SIG-M5 treated with dmso at 0.1 percent for 504 hours (cell line): ENCODE results near the gene TUBB8.
"Not testable (repeated sequence)": the region's sequence is repeated elsewhere in the genome, so short reads cannot be mapped to it uniquely, and the experiment has no call there.

ENCODE experiments used
- DNase-seq: peaks from one replicate; lab custom pipeline; 2025; ENCODE audit not compliant: unreplicated experiment; lab: John Stamatoyannopoulos, UW

TUBB8 gene

DNA sequence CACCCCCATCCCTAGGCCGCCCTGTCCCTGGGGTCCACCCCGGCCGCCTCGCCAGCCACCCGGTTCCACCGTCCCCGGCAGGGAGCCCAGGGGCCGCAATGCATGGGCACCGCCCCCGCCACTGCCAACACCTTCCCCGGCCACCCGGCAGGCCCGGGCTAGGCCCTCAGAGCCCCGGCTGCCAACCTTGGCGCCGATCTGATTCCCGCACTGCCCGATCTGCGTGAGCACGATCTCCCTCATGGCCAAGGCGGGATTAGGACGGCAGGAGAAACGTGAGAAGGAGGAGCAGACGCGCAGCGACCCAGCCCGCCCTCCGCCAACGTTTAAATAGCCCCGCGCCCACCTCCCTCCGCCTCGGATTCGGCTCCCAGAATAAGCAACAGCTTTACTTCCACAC, at the start of gene TUBB8:
Gene TUBB8, minus strand, starts transcription at position 301 of the 400 bp plus-strand sequence. Its CDS starts 58 bp downstream, at position 243.
- DNase-seq = no peak

DNA sequence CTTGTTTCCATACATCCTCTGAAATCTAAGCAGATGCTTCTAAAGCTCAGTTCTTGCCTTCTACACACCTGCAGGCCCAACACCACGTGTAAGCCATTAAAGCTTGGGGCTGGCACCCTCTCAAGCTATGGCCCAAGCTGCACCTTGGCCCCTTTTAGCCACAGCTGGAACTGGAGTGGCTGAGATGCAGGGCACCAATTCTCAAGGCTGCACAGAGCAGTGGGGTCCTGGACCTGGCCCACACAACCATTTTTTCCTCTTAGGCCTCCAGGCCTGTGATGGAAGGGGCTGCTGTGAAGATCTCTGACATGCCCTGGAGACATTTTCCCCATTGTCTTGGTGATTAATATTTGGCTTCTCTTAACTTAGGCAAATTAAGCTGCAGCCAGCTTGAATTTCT, 47.4 kb upstream of the TUBB8 start:
- no peak for DNase-seq

DNA sequence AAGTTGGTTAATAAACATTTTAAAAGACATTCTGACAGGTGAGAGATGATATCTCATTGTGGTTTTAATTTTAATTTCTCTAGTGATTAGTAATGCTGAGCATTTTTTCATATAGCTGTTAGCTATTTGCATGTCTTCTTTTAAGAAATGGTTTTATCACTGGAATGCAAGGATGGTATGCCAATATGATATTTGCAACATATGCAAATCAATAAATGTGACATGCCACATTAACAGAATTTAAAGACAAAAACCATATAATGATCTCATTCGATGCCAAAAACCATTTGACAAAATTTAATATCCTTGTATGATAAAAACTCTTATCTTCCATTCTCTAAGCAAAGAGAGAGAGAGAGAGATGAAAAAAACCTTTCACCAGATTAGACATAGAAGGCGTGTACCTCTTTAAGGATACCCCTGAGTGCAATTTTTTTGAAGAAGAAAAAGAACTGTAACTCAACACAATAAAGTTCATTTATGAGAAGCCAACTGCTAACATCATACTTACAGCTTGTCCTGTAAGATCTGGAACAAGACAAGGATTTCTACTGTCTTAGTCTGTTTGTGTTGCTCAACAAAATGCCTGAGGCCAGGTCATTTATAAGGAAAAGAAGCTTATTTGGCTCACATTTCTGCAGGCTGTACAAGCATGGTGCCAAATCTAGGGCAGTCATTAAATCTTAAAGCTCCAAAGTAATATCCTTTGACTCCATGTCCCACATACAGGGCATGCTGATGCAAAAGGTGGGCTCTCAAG, 46.4 kb upstream of the TUBB8 start:
- no peak for DNase-seq

DNA sequence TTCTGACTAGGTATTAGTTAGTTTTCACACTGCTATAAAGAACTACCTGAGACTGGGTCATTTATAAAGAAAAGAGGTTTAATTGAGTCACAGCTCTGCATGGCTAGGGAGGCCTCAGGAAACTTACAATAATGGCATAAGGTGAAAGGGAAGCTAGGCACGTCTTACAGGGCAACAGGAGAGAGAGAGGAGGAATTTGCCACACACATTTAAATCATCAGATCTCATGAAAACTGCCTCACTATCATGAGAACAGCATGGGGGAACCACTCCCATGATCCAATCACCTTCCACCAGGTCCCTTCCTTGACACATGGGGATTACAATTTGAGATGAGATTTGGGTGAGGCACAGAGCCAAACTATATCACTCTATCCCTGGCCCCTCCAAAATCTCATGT, 45.5 kb upstream of the TUBB8 start:
- no peak for DNase-seq

DNA sequence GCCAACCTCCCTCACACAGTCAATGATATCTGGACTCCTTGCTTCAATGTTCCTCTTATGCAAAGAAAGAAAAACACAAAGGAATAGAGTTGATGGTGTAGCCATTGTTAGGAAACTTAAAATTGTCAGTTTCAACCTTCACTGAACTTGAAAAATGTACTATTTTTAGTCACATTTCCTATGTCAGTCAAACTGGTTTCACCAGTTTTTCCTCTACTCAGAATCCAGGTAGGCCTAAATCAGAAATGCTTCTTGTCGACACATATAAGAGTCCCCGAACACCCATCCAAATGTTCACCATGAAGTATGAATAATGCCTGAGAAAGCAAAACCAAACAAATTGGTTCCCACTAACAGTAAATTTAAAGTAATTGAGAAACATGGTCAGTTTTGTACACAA, 43.8 kb upstream of the TUBB8 start:
- DNase-seq = peak; percentile 26

DNA sequence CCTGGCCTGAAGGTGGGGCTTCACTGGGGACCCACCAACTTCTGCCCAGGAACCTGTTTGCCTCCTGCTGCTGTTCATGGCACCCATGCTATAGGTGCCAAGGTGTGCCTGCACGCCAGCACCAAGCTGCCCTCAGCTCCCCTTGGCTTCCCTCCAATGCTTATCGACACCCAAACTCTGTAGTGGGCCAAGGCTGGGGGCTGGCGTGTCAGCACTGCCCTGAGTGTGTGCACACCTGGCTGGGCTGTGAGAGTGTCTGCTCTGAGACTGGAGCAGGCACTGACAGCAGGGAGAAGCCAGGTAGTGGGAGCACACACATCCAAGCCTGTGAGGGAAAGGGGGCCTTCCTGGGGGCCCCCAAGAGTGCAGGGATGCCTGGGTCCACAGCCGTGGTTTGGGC, 43.1 kb upstream of the TUBB8 start:
- no peak for DNase-seq

DNA sequence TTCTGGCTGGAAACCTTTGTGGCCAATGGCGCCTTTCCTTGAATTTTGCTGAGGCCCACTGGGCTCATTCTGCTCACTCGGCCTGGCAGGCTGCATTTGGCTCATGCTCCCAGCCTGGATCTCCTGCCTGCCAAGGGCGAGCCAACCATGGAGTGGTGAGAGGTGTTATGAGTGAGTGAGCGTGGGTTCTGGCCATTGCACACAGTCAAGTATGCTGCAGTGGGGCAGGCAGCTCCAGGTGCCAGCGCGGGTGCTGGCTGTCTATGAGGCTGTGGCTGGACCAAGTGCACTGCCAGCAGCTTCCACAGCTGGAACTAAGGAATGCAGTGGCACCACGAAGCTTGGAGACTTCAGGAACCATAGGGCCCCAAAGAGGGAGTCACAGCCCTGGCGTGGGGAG, 42.2 kb upstream of the TUBB8 start:
- DNase-seq = no peak

DNA sequence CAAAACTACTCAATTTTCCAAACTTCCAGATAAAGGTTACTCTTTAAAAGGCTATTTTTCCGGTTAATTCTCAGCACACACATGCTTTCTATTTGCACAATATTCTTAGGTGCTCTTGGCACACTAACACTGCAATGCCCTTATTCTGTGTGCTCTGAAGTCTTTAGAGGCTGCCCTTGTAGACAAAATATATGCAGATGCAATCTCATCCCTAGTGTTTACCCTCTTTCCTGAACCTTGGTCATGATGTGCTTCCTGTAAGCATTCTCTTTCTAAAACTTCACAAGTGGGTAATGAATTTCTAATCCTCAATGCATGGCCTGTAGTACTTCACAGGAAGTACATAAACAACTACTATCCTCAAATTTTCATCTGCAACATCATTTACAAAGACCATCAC, 41.1 kb upstream of the TUBB8 start:
- DNase-seq = no peak

DNA sequence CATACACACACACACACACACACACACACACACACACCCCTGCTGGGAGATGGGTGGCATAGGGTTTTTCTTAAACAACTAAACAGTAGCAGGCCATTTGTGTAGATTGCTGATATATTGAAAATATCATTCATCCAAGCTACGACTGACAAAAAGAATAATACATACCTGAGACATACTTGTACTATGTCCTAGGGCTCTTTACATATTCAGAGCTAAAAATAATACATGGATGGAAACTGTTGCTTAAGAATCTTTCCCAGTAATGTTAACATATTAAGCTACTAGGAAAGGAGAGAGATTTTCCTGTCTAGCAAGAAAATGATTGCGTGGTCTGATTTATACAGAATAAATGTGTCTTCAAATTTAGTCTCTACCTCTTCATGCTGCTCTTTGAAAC, 40.2 kb upstream of the TUBB8 start:
- no peak for DNase-seq

DNA sequence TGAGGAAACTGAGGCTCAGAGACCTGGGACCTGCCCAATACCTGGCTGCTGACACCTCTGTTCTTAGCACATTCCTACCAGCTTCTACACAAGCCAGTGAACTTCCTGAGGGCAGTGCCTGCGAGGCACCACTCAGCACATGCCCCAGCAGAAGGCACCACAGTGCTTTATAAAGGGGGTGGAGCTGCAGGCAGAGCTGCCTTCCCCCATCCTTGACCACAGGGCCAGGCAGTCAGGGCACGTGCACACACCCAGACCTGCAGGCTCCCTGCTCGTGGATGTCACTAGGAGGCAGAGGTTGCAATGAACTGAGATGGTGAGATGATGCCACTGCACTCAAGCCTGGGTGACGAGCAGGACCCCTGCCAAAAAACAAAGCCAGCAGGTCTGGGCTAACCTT, 39.2 kb upstream of the TUBB8 start:
- DNase-seq = no peak

DNA sequence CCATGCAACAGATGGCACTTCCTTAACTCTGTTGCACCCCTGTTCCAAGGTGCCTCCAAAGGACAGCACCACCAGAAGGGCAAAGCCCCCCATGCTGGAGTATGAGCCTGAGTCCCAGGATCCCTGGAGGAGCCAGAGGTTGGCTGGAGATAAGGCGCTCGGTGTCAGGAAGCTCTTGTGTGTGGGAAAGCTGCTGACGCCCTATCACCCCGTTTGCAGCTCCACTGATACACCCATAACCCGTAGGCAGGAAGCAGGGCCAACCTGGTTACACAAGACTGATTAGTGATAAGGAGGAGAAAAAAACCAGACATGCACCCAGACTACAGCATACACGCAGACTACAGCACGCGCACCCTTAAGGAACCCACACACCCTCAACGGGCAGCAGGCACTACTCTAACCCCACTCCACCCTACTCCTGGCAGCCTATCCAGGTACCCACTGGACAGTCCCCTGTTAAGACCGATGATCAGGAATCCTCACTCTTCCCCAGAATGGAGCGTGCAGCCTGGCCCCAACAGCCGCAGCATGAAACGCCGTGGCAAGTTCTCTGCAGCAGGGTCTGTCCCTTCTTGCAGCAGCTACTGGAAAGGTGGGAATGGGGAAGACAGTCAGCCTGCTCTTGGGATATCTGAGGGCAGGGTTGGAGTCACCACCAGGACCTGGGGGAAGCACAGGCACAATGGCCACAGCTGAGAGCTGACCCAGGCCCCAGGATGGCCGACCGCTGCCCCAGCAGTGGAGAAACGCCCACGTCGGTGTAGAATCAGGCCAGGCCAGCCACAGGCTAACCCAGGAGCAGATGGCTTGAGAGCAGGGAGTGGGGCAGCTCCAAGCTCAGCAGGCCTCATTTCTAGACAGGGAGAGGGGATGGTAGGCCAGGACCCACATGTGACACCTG, 38.3 kb upstream of the TUBB8 start:
- DNase-seq = no peak

DNA sequence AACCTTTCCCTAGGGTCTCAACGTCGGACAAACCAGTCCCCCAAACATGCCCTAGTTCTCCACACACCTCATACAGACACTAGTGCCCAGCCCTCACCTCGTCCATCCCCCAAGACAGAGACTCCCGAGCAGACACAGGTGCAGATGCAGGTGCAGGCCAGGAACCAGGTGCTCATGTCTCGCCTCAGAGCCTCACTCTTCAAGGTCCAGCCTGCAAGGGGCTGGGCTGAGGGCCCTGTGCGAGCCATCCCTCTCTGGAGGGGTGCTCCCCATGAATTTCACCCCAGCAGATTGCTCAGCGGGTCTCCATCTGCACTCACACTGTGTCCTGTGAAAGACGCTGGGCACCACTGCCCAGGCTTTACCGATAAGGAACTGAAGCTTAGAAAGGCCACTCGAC, 36.9 kb upstream of the TUBB8 start:
- no peak for DNase-seq

DNA sequence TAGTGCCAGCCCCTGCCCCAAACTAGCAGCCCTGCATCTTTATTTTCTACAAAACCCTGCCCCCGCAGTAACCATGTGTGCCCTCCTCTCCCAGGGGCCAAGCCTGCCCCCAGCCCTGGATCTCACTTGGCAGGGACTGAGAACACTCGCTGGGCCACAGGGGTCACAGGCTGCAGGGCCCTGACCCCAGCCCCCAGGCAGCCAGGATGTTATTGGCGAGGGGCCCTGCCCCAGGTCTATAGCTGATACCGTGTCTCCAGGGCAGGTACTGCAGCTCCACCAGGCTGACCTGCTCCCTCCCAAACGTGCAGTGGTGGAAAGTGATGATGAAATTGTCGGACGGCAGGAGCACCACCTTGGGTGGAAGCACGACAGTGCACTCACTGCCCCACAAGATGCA, 35.9 kb upstream of the TUBB8 start:
- DNase-seq = no peak

DNA sequence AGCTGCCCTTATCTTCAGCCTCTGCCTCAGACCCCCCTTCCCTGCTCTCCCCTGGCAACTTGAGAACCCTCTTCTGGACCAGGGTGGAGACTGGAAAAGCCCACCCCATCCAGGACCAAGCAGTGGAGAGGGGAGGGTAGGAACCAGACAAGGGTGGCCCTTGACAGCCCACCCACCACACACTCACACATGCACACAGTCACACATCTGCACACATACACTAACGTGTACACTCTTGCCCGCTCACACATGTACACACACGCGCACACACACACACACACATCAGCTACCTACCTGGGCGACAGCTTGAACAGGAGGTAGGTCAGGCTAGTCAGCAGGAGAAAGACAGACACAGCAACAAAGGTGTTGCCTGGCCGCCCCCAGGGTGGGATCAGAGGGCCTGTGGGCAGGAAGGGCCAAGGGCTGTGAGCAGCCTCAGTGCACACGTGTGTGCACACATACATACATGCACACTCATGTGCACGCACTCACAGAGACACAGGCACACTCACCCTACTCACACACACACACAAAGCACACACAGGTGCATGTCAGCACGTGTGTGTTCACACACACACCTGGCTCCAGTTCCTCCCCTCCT, 34.9 kb upstream of the TUBB8 start:
- DNase-seq = no peak

DNA sequence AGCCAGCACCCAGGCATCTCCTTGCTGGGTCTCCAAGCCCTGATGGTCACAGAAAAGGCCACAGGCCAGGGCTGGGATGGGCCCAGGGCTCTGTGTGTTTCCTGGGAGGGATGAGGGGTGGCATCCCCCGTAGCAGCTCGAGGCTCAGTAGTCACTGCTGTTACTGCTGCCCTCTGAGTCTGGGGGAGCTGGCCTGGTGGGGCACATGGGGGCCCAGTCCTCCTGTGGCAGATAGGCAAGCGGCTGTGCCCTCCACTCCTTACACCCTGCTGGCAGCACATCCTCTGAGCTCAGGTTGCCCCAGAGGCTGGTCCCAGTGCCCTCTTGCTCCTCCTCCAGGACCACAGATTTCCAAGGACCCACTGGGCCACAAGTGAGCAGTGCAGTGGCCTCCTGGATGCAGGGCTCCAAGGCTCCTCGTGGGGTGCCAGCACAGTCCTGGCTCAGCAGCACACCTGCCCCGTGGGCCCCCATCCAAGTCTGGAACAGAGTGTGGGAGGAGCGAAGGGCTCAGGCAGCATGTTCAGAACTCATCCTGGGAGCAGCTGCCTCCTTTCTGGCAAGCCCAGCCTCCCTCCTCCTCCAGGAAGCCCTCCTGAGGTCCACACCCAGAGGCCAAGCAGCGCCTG, 31.5 kb upstream of the TUBB8 start:
- DNase-seq = no peak

DNA sequence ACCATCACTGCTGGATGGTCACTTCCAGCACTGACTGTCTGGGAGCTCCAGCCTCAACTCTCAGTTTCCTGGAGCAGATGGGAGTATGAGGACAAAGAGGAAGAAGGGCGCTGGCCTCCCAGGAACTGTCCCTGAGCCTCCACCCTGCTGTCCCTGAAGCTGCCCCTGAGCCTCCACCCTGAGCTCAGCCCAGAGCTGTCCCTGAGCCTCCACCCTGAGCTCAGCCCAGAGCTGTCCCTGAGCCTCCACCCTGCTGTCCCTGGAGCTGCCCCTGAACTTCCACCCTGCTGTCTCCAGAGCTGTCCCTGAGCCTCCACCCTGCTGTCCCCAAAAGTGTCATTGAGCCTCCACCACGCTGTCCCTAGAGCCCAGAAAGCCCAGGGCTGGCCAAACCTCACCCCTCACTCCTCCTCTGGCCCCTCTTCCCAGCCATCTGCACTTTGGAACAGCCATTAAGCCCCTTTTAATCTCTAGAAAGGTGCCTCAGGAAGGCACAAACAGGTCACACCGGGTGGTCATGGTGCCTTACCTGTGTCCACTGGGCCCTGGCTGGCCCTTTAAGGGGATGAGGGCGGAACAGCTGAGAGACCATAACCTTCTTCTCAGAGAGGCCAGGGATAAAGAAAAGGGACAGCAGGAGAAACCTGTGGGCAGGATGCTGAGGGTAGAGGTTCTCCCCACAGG, 30.6 kb upstream of the TUBB8 start:
- no peak for DNase-seq

DNA sequence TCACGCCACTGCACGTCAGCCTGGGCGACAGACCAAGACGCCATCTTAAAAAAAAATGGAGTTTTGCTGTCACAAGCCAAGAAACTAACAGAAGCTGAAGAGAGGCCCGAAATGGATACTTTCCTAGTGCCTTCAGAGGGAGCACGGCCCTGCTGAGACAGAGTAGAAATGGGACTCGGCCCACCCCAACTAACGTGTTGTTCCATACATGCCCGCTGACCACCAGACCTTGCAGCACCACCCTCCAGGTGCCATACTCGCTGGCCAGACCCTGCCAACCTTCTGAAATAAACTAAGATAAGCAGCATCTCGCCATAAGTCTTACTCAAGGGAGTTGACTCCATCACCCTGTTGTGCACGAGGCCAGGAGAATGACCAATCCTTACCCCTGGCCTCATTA, 29.5 kb upstream of the TUBB8 start:
- DNase-seq = no peak

DNA sequence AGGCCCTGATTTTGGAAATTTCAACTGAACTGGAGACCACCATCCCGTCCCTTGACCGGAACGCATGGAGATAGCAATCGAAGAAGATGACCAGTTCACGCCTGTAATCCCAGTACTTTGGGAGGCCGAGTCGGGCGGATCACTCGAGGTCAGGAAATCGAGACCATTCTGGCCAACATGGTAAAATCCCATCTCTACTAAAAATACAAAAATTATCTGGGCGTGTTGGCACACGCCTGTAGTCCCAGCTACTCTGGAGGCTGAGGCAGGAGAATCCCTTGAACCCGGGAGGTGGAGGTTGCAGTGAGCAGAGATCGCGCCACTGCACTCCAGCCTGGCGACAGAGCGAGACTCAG, 25.1 kb upstream of the TUBB8 start:
- not testable (repeated sequence) for DNase-seq

DNA sequence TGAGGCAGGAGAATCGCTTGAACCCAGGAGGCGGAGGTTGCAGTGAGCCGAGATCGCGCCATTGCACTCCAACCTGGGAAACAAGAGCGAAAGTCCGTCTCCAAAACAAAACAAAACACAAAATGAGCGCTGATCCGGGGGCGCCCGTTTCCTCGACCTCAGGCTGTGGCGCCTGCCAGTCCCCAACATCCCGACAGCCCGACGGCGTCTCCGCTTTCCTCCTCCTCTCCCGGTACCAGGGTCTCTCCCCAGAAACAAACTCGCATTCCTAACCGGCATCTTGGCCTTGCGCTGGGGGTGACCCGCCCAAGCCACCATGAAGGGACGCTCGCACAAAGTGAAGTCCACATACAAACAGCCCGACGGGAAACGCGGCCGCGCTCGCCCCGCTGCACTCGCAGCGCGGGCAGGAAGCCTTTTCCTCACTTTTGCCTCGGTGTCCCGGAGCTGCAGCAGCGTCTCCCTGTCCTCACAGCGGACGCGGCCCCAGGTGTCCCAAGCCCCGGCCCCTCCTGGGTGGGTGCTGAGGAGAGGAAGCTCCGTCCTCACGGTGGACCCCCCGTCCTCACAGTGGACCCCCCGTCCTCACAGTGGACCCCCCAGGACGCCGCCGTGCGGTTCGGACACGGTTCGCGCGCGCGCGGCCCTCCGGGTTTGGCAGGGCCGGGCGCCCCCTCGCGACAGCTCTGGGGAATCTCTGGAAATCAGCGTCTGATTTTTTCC, 24.6 kb upstream of the TUBB8 start:
- DNase-seq = not testable (repeated sequence)

DNA sequence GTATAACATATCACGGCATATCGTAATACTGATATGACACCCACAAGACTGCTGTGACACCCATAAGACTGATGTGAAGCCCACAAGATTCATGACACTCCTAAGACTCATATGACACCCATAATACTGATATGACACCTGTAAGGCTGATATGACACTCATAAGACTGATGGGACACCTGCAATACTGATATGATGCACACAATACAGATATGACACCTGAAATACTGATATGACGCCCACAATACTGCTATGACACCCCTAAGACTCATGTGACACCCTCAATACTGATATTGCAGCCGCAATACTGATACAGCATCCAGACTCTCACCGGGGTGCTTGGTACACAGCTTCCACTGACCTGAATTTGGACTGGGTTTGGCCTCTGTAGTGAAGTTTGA, 19.1 kb upstream of the TUBB8 start:
- DNase-seq = not testable (repeated sequence)
